ENCODE data around the gene CANT1. TPM values are rescaled to one million over a fixed set of nuclear protein-coding genes. Genes with fewer than 3 reads are reported as not detected.

Gene CANT1
- total and polyA plus RNA-seq, 2 donors: 18.5 to 20.2 TPM

DNA sequence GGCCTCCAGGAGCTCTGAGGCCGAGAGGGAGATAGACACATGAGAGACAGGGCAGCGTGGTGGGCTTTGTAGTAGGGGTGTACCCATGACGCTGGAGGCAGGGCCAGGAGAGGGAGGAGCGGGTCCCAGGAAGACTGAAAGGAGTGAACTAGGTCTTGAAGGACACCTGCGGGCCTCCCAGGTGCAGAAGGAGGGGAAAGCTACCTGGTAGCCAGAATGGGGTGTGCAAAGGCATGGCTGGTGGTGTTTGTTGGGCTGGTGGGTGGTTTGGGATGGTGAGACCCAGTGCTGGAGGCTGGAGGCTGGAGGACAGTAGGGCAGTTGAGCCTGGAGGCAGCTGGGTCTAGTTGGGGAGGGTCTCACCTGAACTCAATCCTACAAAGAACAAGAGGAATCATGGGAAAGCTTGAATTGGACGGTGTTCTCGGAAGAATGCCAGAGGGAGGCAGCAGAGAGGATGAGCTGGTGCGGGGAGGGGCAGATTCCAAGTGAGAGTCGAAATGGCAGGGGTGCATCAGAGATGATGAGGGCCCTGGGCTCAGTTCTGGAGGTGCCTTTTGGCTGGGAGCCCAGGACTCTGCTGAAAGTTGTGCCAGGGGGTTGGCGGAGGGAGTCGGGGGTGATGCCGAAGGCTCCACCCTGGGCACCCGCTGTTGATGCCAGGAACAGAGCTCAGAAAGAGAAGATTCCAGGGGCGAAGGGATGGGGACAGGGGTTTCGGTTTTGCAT, 35.6 kb upstream of the CANT1 start:
- Histone ChIP-seq H3K4me3 (ENCODE audit: low read length in 2 of 2) (no peak overlapping the region), H3K9me3 (ENCODE audit: control insufficient read depth in 2 of 2, insufficient read depth in 1 of 2, low read length in 1 of 2) (no peaks in the 10 kb centered on the region), H3K4me1 (ENCODE audit: control insufficient read depth in 2 of 2, insufficient read depth in 2 of 2, low read length in 2 of 2) (no peaks in the 10 kb centered on the region)

GRCh38 chr17:79044462-79044861, 34.9 kb upstream of the CANT1 start:
- Histone ChIP-seq H3K36me3 (ENCODE audit: control insufficient read depth in 2 of 2, insufficient read depth in 2 of 2, low read length in 1 of 2) (no peaks in the 10 kb centered on the region), H3K27ac (ENCODE audit: low read depth in 1 of 2, low read length in 1 of 2) (no peak overlapping the region), H3K9me3 (ENCODE audit: control insufficient read depth in 2 of 2, insufficient read depth in 1 of 2, low read length in 1 of 2) (no peaks in the 10 kb centered on the region), H3K4me1 (ENCODE audit: control insufficient read depth in 2 of 2, insufficient read depth in 2 of 2, low read length in 2 of 2) (no peaks in the 10 kb centered on the region), H3K27me3 (ENCODE audit: control insufficient read depth in 2 of 2, insufficient read depth in 1 of 2, low read length in 1 of 2) (peaks cover 0 to 8% of the 10 kb centered on the region in 2 donors), H3K4me3 (ENCODE audit: low read length in 2 of 2) (no peak overlapping the region)
- 95% methylated on average over 11 of the region's 11 CpGs for WGBS
- no peak for DNase-seq (ENCODE audit: low read depth in 6 of 9, low spot score in 9 of 9)

More for the DNA sequence above, 35.6 kb upstream of the CANT1 start:
- no peak for DNase-seq (ENCODE audit: low read depth in 6 of 9, low spot score in 9 of 9)
- Histone ChIP-seq H3K36me3 (ENCODE audit: control insufficient read depth in 2 of 2, insufficient read depth in 2 of 2, low read length in 1 of 2) (no peaks in the 10 kb centered on the region), H3K27me3 (ENCODE audit: control insufficient read depth in 2 of 2, insufficient read depth in 1 of 2, low read length in 1 of 2) (peaks cover 0 to 9% of the 10 kb centered on the region in 2 donors), H3K27ac (ENCODE audit: low read depth in 1 of 2, low read length in 1 of 2) (no peak overlapping the region)
- 92% methylated on average over 15 of the region's 15 CpGs for WGBS

DNA sequence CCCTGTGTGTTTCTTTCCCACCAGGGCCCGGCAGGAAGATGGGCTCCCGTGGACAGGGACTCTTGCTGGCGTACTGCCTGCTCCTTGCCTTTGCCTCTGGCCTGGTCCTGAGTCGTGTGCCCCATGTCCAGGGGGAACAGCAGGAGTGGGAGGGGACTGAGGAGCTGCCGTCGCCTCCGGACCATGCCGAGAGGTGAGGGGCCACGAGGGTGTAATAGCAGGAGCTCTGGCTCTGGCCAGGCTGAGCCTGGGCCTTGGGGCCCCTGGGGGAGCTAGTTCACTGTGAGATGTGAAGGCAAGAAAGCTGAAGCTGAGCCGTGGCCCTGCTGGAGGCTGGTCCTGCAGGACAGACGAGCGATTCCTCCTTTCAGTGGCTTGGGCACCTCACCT, 34.4 kb upstream of the CANT1 start:
- no peaks in the 10 kb centered on the region for H3K4me1 ChIP-seq (ENCODE audit: control insufficient read depth in 2 of 2, insufficient read depth in 2 of 2, low read length in 2 of 2)
- WGBS: 86% methylated on average over 12 of the region's 12 CpGs
- no peak for DNase-seq (ENCODE audit: low read depth in 6 of 9, low spot score in 9 of 9)

DNA sequence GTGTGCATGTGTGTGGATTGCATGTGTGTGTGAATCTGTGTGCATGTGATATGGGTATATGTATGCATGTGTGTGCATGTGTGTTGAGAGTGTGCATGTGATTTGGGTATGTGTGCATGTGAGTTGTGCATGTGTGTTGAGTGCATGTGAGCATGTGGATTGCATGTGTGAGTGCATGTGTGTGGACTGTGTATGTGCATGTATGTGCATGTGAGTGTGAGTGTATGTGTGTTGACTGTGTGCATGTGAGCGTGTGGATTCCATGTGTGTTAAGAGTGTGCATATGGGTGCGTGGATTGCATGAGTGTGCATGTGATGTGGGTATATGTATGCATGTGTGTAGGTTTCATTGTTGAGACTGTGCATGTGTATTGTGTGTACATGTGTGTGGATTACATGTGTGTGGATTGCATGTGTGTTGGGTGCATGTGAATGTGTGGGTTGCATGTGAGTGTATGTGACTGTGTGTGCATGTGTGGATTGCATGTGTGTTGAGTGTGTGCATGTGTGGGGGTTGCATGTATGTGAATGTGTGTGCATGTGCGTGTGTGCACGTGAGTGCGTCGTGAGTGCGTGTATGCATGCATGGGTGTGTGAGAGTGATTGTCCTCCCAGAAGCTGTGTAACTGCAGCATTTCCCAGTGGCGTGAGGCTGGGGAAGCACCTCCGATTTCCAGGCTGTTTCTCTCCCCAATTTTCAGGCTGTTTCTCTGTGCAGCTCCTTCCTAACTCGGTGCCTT, 33.8 kb upstream of the CANT1 start:
- no peaks in the 10 kb centered on the region for H3K4me1 ChIP-seq (ENCODE audit: control insufficient read depth in 2 of 2, insufficient read depth in 2 of 2, low read length in 2 of 2)
- no peaks in the 10 kb centered on the region for H3K9me3 ChIP-seq (ENCODE audit: control insufficient read depth in 2 of 2, insufficient read depth in 1 of 2, low read length in 1 of 2)
- H3K27ac ChIP-seq (ENCODE audit: low read depth in 1 of 2, low read length in 1 of 2): no peak overlapping the region
- peaks cover 0 to 8% of the 10 kb centered on the region in 2 donors for H3K27me3 ChIP-seq (ENCODE audit: control insufficient read depth in 2 of 2, insufficient read depth in 1 of 2, low read length in 1 of 2)
- H3K4me3 ChIP-seq (ENCODE audit: low read length in 2 of 2): no peak overlapping the region
- DNase-seq (ENCODE audit: low read depth in 6 of 9, low spot score in 9 of 9): no peak
- no peaks in the 10 kb centered on the region for H3K36me3 ChIP-seq (ENCODE audit: control insufficient read depth in 2 of 2, insufficient read depth in 2 of 2, low read length in 1 of 2)
- 96% methylated on average over 10 of the region's 10 CpGs for WGBS

More for the DNA sequence above, 34.4 kb upstream of the CANT1 start:
- no peak overlapping the region for H3K4me3 ChIP-seq (ENCODE audit: low read length in 2 of 2)
- no peak overlapping the region for H3K27ac ChIP-seq (ENCODE audit: low read depth in 1 of 2, low read length in 1 of 2)
- H3K27me3 ChIP-seq (ENCODE audit: control insufficient read depth in 2 of 2, insufficient read depth in 1 of 2, low read length in 1 of 2): peaks cover 0 to 8% of the 10 kb centered on the region in 2 donors
- no peaks in the 10 kb centered on the region for H3K9me3 ChIP-seq (ENCODE audit: control insufficient read depth in 2 of 2, insufficient read depth in 1 of 2, low read length in 1 of 2)
- H3K36me3 ChIP-seq (ENCODE audit: control insufficient read depth in 2 of 2, insufficient read depth in 2 of 2, low read length in 1 of 2): no peaks in the 10 kb centered on the region

- H3K36me3 ChIP-seq (ENCODE audit: control insufficient read depth in 2 of 2, insufficient read depth in 2 of 2, low read length in 1 of 2): no peaks in the 10 kb centered on the region
- DNase-seq (ENCODE audit: low read depth in 6 of 9, low spot score in 9 of 9): peak in 6 of 9 donors; percentile 29 to 75 (median 58)
- no peak overlapping the region for H3K4me3 ChIP-seq (ENCODE audit: low read length in 2 of 2)
- 64% methylated on average over 13 of the region's 13 CpGs for WGBS
- no peaks in the 10 kb centered on the region for H3K9me3 ChIP-seq (ENCODE audit: control insufficient read depth in 2 of 2, insufficient read depth in 1 of 2, low read length in 1 of 2)
- no peaks in the 10 kb centered on the region for H3K4me1 ChIP-seq (ENCODE audit: control insufficient read depth in 2 of 2, insufficient read depth in 2 of 2, low read length in 2 of 2)
- H3K27ac ChIP-seq (ENCODE audit: low read depth in 1 of 2, low read length in 1 of 2): no peak overlapping the region
- H3K27me3 ChIP-seq (ENCODE audit: control insufficient read depth in 2 of 2, insufficient read depth in 1 of 2, low read length in 1 of 2): peaks cover 0 to 8% of the 10 kb centered on the region in 2 donors
Observed at GRCh38 chr17:79042421-79043190, 33.0 kb upstream of the CANT1 start.

DNA sequence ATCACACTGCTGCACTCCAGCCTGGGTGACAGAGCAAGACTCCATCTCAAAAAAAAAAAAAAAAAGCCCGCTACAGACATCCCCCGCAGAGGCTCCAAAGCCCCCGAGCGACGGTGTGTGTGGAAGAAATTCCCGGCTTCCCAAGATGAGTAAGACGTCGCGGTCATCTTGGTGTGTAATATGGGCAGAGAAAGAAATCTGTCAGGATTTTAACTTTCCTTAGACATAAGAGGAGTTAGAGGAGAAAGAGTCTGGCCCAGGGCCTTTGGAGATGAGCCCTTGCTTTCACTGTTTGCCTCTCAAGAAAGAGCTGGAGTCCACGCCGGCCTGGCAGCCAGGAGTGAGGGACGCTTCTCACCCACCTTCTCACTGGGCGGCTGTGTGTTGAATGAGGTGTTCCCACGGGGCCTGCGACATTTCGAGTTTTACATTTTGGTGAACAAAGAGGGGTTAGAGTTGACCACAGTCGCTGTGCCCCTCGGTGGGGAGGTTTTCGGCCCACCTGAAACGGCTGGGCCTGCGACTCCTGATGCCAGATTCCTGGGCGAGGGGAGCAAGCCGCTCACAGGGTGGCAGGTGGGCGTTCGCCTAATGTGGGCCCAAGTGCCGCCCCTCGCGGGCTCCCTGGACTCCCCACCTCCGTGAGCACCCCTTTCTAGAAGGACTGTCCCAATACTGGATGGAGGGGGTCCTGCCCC, 32.3 kb upstream of the CANT1 start:
- no peak overlapping the region for H3K4me3 ChIP-seq (ENCODE audit: low read length in 2 of 2)
- no peaks in the 10 kb centered on the region for H3K4me1 ChIP-seq (ENCODE audit: control insufficient read depth in 2 of 2, insufficient read depth in 2 of 2, low read length in 2 of 2)
- DNase-seq (ENCODE audit: low read depth in 6 of 9, low spot score in 9 of 9): no peak
- no peaks in the 10 kb centered on the region for H3K9me3 ChIP-seq (ENCODE audit: control insufficient read depth in 2 of 2, insufficient read depth in 1 of 2, low read length in 1 of 2)
- no peaks in the 10 kb centered on the region for H3K36me3 ChIP-seq (ENCODE audit: control insufficient read depth in 2 of 2, insufficient read depth in 2 of 2, low read length in 1 of 2)
- H3K27ac ChIP-seq (ENCODE audit: low read depth in 1 of 2, low read length in 1 of 2): no peak overlapping the region
- peaks cover 0 to 8% of the 10 kb centered on the region in 2 donors for H3K27me3 ChIP-seq (ENCODE audit: control insufficient read depth in 2 of 2, insufficient read depth in 1 of 2, low read length in 1 of 2)
- 94% methylated on average over 29 of the region's 29 CpGs for WGBS

GRCh38 chr17:79041041-79041570, 31.5 kb upstream of the CANT1 start:
- H3K4me3 ChIP-seq (ENCODE audit: low read length in 2 of 2): no peak overlapping the region
- H3K27ac ChIP-seq (ENCODE audit: low read depth in 1 of 2, low read length in 1 of 2): no peak overlapping the region
- peaks cover 0 to 8% of the 10 kb centered on the region in 2 donors for H3K27me3 ChIP-seq (ENCODE audit: control insufficient read depth in 2 of 2, insufficient read depth in 1 of 2, low read length in 1 of 2)
- DNase-seq (ENCODE audit: low read depth in 6 of 9, low spot score in 9 of 9): no peak
- 97% methylated on average over 13 of the region's 13 CpGs for WGBS
- H3K36me3 ChIP-seq (ENCODE audit: control insufficient read depth in 2 of 2, insufficient read depth in 2 of 2, low read length in 1 of 2): no peaks in the 10 kb centered on the region
- H3K4me1 ChIP-seq (ENCODE audit: control insufficient read depth in 2 of 2, insufficient read depth in 2 of 2, low read length in 2 of 2): no peaks in the 10 kb centered on the region
- no peaks in the 10 kb centered on the region for H3K9me3 ChIP-seq (ENCODE audit: control insufficient read depth in 2 of 2, insufficient read depth in 1 of 2, low read length in 1 of 2)

DNA sequence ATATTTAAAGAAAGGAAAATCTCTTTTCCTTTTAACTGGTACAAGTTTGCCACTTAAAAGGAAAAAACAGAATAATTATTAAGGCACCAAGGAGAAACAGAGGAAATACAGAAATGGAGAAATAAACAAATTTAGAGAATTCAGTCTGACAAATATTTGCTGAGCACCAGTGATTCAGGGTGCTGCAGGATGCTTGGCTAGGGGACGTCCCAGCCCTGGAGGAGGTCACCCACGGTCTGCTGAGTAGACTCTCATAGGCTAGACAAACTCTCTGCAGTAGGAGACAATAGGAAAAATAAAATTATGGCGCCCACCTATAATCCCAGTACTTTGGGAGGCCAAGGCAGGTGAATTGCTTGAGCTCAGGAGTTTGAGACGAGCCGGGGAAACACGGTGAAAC, 30.3 kb upstream of the CANT1 start:
- WGBS: 97% methylated on average over 6 of the region's 6 CpGs
- H3K27ac ChIP-seq (ENCODE audit: low read depth in 1 of 2, low read length in 1 of 2): no peak overlapping the region
- DNase-seq (ENCODE audit: low read depth in 6 of 9, low spot score in 9 of 9): no peak

More for the DNA sequence above, 30.3 kb upstream of the CANT1 start:
- Histone ChIP-seq H3K4me3 (ENCODE audit: low read length in 2 of 2) (no peak overlapping the region), H3K9me3 (ENCODE audit: control insufficient read depth in 2 of 2, insufficient read depth in 1 of 2, low read length in 1 of 2) (no peaks in the 10 kb centered on the region), H3K4me1 (ENCODE audit: control insufficient read depth in 2 of 2, insufficient read depth in 2 of 2, low read length in 2 of 2) (no peaks in the 10 kb centered on the region), H3K36me3 (ENCODE audit: control insufficient read depth in 2 of 2, insufficient read depth in 2 of 2, low read length in 1 of 2) (no peaks in the 10 kb centered on the region), H3K27me3 (ENCODE audit: control insufficient read depth in 2 of 2, insufficient read depth in 1 of 2, low read length in 1 of 2) (peaks cover 0 to 1% of the 10 kb centered on the region in 2 donors)
